Fibroblast of villous mesenchyme (primary cell): ENCODE results near the gene ATAD3B. TPM values are rescaled to one million over a fixed set of nuclear protein-coding genes. Genes with fewer than 3 reads are reported as not detected.
"Not testable (repeated sequence)": the region's sequence is repeated elsewhere in the genome, so short reads cannot be mapped to it uniquely, and the experiment has no call there.

ENCODE experiments used
- DNase-seq: peaks from one replicate; pipeline ENCODE4 v3.0.0-alpha.2; 2010; ENCODE audit warnings: low read depth
- H3K4me3 ChIP-seq: 2 replicates; pipeline ENCODE4 v1.5.1; 2011; ENCODE audit warnings: low read depth, mild to moderate bottlenecking, low read length
- total RNA-seq: library from RNA; depleted of rRNA; stranded (reverse); fragments of >200 nt; gene quantifications from 2 replicates; pipeline ENCODE4 v1.2.3, GENCODE V29; 2012
- TF ChIP-seq, protein P1 (sequence below): IDR thresholded peaks from 2 replicates; pipeline ENCODE4 v1.5.1; 2012; ENCODE audit warnings: low read depth, mild to moderate bottlenecking, low read length; ENCODE audit not compliant: insufficient read depth

The ATAD3B gene
- total RNA-seq, 1 donor, result 17.3 TPM

DNA sequence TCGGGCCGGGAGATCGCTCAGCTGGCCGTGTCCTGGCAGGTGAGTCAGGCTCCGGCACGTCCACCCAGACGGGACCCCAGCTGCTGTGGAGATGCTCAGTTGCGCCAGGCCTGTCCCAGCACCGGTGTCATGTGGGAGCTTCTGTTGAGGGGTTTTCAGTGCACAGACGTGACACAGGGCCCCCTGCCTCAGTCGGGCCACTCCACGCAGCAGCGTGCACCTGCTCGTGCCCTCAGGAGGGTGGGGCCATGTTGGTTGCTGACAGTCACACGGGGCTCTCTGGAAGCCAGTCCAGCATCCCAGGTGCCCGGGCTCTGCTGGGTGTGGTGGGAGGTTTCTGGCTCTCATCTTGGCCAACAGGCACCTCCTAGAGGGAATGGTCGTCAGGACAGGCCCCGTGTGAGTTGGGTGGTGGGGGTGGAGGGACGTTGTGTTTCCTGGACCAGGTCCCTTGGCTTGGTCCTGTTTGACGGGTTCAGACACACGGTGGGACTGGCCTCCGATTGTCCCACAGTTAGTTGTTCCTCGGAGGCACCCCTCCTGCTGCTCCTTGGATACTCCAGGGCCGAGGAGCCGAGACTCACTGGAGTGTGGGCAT is 19.2 kb downstream of the ATAD3B start:
- TF ChIP-seq, protein P1, sequence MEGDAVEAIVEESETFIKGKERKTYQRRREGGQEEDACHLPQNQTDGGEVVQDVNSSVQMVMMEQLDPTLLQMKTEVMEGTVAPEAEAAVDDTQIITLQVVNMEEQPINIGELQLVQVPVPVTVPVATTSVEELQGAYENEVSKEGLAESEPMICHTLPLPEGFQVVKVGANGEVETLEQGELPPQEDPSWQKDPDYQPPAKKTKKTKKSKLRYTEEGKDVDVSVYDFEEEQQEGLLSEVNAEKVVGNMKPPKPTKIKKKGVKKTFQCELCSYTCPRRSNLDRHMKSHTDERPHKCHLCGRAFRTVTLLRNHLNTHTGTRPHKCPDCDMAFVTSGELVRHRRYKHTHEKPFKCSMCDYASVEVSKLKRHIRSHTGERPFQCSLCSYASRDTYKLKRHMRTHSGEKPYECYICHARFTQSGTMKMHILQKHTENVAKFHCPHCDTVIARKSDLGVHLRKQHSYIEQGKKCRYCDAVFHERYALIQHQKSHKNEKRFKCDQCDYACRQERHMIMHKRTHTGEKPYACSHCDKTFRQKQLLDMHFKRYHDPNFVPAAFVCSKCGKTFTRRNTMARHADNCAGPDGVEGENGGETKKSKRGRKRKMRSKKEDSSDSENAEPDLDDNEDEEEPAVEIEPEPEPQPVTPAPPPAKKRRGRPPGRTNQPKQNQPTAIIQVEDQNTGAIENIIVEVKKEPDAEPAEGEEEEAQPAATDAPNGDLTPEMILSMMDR, result no peak
- H3K4me3 ChIP-seq, result no peak overlapping the region
- DNase-seq, result no peak

DNA sequence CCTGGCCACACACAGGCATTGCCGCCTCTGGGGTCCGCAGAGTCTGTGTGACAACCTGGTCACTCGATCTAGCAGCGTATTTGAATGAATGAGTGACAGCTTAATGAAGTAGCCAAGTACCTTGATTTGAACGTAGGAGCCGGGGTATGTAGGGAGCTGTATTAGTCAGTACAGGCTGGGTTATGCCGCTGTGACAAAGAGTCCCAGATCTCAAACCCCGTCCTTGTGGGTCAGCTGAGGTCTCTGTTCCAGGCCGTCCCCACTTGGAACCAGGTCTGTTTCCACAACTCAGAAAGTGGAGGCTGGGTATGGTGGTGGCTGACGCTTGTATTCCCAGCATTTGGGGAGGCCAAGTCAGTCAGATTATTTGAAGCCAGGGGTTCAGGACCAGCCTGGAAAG is 20.0 kb downstream of the ATAD3B start:
- no peak overlapping the region for H3K4me3 ChIP-seq
- DNase-seq, result no peak
- TF ChIP-seq, protein P1, result no peak

- not testable (repeated sequence) for DNase-seq, H3K4me3 ChIP-seq
Observed at GRCh38 chr1:1494311-1494710, 22.7 kb downstream of the ATAD3B start.

DNA sequence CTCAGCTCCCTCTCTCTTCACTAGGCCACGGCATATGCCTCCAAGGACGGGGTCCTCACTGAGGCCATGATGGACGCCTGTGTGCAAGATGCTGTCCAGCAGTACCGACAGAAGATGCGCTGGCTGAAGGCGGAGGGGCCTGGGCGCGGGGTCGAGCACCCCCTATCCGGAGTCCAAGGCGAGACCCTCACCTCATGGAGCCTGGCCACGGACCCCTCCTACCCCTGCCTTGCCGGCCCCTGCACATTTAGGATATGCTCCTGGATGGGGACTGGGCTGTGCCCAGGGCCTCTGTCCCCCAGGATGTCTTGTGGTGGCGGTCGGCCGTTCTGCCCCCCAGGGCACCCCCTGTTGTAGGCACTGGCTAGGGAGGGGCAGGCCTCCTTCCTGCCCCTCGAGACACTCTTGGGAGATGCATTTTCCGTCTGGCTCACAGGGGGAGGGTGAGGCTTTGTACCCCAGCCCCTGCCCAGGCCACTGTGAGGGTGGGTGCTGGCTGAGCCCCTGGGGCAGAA is 24.0 kb downstream of the ATAD3B start:
- not testable (repeated sequence) for DNase-seq, H3K4me3 ChIP-seq

DNA sequence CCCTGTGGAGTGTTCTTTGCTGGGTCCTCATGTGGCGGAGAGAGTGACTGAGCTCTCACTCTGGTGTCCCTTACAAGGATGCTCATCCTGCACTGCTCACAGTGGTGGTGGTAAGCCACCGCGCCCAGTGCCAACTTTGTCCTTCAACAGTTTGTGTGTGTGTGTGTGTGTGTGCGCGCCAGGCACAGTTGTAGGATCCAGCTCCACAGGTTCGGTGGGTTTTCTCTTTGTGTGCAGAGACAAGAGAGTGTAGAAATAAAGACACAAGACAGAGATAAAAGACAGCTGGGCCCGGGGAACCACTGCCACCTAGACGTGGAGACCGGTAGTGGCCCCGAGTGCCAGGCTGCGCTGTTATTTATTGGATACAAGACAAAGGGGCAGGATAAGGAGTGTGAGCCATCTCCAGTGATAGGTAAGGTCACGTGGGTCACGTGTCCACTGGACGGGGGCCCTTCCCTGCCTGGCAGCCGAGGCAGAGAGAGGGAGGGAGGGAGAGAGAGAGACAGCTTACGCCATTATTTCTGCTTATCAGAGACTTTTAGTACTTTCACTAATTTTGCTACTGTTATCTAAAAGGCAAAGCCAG is 33.3 kb downstream of the ATAD3B start:
- TF ChIP-seq, protein P1, result peak; percentile 68
- not testable (repeated sequence) for H3K4me3 ChIP-seq
- DNase-seq, result peak; percentile 58

- TF ChIP-seq, protein P1, result peak; percentile 32
- DNase-seq, result peak; percentile 7
- not testable (repeated sequence) for H3K4me3 ChIP-seq
Observed at GRCh38 chr1:1505366-1505798, 33.8 kb downstream of the ATAD3B start.

GRCh38 chr1:1505801-1506200 is 34.2 kb downstream of the ATAD3B start:
- DNase-seq, H3K4me3 ChIP-seq: not testable (repeated sequence)

- no peak overlapping the region for H3K4me3 ChIP-seq
- TF ChIP-seq, protein P1, result no peak
- DNase-seq, result no peak
Observed at GRCh38 chr1:1507305-1507704, 35.7 kb downstream of the ATAD3B start.

DNA sequence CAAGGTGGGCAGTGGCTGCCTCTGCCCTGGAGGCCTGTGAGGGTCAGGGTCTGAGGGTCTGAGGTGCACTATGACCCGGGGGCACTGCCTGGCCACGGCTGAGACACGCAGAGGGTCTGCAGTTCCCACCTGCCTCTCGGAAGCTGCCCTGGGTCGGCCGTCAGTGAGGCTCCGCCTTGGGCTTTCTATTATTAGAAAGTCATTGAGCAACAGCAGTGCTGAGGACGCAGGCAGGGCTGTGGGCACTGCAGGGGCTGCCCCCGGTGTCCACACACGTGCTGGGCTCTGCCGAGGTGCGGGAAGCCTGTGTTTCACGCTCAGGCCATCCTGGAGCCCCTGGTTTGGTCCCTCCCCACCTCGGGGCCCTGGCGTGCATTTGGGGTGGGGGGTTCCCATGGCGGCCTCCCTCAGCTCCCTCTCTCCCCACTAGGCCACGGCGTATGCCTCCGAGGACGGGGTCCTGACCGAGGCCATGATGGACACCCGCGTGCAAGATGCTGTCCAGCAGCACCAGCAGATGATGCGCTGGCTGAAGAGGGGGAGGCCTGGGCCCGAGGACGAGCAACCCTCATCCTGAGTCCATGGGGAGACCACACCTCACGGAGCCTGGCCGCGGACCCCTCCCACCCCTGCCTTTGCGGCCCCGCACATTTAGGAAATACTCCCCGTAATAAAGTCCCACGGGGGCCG is 37.4 kb downstream of the ATAD3B start:
- DNase-seq, result not testable (repeated sequence)

DNA sequence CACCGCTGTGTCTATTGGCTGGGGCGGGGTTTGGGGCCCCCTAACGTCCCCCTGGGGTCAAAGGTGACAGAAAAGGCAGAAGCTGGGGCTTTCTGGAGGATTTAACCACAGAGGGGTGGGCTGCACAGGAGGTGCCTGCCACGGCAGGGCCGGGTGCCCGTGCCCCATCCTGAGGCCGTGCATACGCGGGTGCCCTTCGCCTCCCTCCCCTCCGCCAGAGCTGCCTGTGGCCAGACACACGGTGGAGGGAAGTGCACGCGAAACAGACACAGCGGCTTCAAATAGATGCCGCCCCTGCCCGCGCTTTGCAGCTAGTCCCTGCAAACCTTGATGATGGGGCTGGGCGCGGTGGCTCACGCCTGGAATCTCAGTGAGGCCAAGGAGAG is 37.9 kb downstream of the ATAD3B start:
- H3K4me3 ChIP-seq, DNase-seq: not testable (repeated sequence)

More for the DNA sequence above, 37.4 kb downstream of the ATAD3B start:
- not testable (repeated sequence) for H3K4me3 ChIP-seq
